DND-41 (cell line): ENCODE data around the gene KRTAP10-8.

Source experiments
- ATAC-seq: fragments of 200-7000 bp; cut with Tn5 transposase; 3 replicates; pipeline ENCODE4 v1.9.1; 2021; ENCODE audit warnings: low read depth; ENCODE audit not compliant: insufficient read depth
- DNase-seq: peaks from one replicate; pipeline ENCODE4 v3.0.0-alpha.2; 2020
- H2AFZ ChIP-seq: 2 replicates; pipeline ENCODE4 v1.6.0; 2012; ENCODE audit warnings: low read depth, low read length
- H3K27ac ChIP-seq: 2 replicates; pipeline ENCODE4 v1.5.1; 2012; ENCODE audit warnings: low read length, inconsistent platforms
- H3K27me3 ChIP-seq: fragments of 200-600 bp; sonication (generic); 2 replicates; pipeline ENCODE4 v1.6.0; 2012; ENCODE audit warnings: low read length, mild to moderate bottlenecking, inconsistent platforms; ENCODE audit not compliant: insufficient read depth, poor library complexity
- H3K36me3 ChIP-seq: 2 replicates; pipeline ENCODE4 v1.5.1; 2012; ENCODE audit warnings: low read length, inconsistent platforms; ENCODE audit not compliant: insufficient read depth
- H3K4me1 ChIP-seq: 2 replicates; pipeline ENCODE4 v1.5.1; 2012; ENCODE audit warnings: mild to moderate bottlenecking, low read length; ENCODE audit not compliant: insufficient read depth
- H3K4me2 ChIP-seq: 2 replicates; pipeline ENCODE4 v1.6.0; 2012; ENCODE audit warnings: mild to moderate bottlenecking, moderate library complexity, low read length, inconsistent platforms; ENCODE audit not compliant: insufficient read depth
- H3K4me3 ChIP-seq, 2 experiments: fragments of 200-600 bp in 1 of 2; shearing (Covaris generic) in 1 of 2; 2 replicates each; pipeline ENCODE4 v1.5.1; 2012 to 2016; ENCODE audit warnings: inconsistent platforms in 2 of 2, low read length in 2 of 2, mild to moderate bottlenecking in 2 of 2, low read depth in 1 of 2, moderate library complexity in 1 of 2
- H3K79me2 ChIP-seq: 2 replicates; pipeline ENCODE4 v1.6.0; 2012; ENCODE audit warnings: low read length, inconsistent platforms; ENCODE audit not compliant: insufficient read depth
- H3K9ac ChIP-seq: 2 replicates; pipeline ENCODE4 v1.6.0; 2012; ENCODE audit warnings: low read depth, mild to moderate bottlenecking, inconsistent platforms, low read length, moderate library complexity
- H3K9me3 ChIP-seq: 2 replicates; pipeline ENCODE4 v1.5.1; 2012; ENCODE audit warnings: low read length, moderate library complexity, mild to moderate bottlenecking, inconsistent platforms; ENCODE audit not compliant: insufficient read depth, severe bottlenecking
- H4K20me1 ChIP-seq: 2 replicates; pipeline ENCODE4 v1.6.0; 2012; ENCODE audit warnings: low read length; ENCODE audit not compliant: insufficient read depth
- CTCF ChIP-seq: IDR thresholded peaks from 2 replicates; pipeline ENCODE4 v1.5.1; 2012; ENCODE audit warnings: borderline replicate concordance, low read length, moderate library complexity, mild to moderate bottlenecking; ENCODE audit not compliant: poor library complexity, severe bottlenecking; ENCODE audit errors: extremely low read depth
- EZH2 ChIP-seq: IDR thresholded peaks from 3 replicates; pipeline ENCODE4 v1.6.1; 2012; ENCODE audit warnings: borderline replicate concordance, low read depth, mild to moderate bottlenecking, moderate library complexity, low read length, inconsistent platforms; ENCODE audit not compliant: severe bottlenecking

Gene KRTAP10-8

DNA sequence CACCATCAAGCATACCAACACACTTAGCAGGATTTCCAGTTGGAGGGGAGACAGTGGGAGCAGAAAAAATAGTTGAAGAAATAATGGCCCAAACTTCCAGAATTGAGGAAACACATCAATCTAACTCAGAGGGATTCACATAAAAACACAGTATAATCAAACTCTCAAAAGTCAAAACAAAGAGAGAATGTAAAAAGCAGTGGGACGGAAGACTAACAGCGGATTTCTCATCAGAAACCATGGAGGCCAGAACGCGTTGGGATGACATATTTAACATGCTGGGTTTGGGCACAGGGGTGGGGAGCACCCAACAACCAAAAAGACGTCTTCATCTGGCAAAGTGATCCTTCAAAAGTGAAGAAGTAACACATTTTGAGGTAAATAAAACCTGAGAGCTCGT is 8.0 kb downstream of the KRTAP10-8 start:
- H3K27ac ChIP-seq: no peak overlapping the region
- ATAC-seq: no peak
- no peaks in the 10 kb centered on the region for H3K79me2 ChIP-seq
- no peaks in the 10 kb centered on the region for H3K4me1 ChIP-seq
- no peak for DNase-seq
- no peak overlapping the region for H2AFZ ChIP-seq
- TF ChIP-seq EZH2 (no peak), CTCF (no peak)
- no peaks in the 10 kb centered on the region for H3K36me3 ChIP-seq
- no peak overlapping the region for H3K4me2 ChIP-seq
- no peaks in the 10 kb centered on the region for H4K20me1 ChIP-seq
- no peak overlapping the region for H3K4me3 ChIP-seq
- H3K9ac ChIP-seq: no peak overlapping the region
- peaks cover 16% of the 10 kb centered on the region for H3K9me3 ChIP-seq
- no peaks in the 10 kb centered on the region for H3K27me3 ChIP-seq

DNA sequence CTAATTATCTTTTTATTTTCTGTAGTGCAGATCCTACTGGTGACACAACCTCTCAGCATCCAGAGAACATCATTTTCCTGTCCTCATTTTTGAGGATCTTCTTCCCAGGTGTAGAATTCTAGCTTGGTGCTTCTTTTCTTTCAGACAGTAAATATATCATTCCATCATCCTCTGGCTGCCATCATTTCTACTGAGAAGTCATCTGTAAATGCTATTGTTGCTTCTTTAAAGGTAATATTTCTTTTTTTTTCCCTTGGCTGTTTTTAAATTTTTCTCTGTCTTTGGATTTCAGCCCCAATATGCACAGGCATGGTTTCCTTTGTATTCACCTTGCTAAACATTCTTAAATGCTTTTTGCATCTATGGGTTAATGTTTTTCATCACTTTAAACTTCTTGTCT is 11.7 kb downstream of the KRTAP10-8 start:
- H3K36me3 ChIP-seq: no peaks in the 10 kb centered on the region

GRCh38 chr21:44625756-44626155 is 13.9 kb downstream of the KRTAP10-8 start:
- H2AFZ ChIP-seq: no peak overlapping the region
- no peaks in the 10 kb centered on the region for H3K36me3 ChIP-seq
- ATAC-seq: no peak
- H3K4me2 ChIP-seq: no peak overlapping the region
- no peaks in the 10 kb centered on the region for H3K4me1 ChIP-seq
- no peak overlapping the region for H3K27ac ChIP-seq
- peaks cover 10% of the 10 kb centered on the region for H3K9me3 ChIP-seq
- no peak overlapping the region for H3K4me3 ChIP-seq
- H3K79me2 ChIP-seq: no peaks in the 10 kb centered on the region
- H4K20me1 ChIP-seq: no peaks in the 10 kb centered on the region
- no peak for DNase-seq
- no peak overlapping the region for H3K9ac ChIP-seq
- no peak for TF ChIP-seq CTCF
- no peak for TF ChIP-seq EZH2
- H3K27me3 ChIP-seq: no peaks in the 10 kb centered on the region

More for the DNA sequence above, 11.7 kb downstream of the KRTAP10-8 start:
- no peak for ATAC-seq
- no peak for TF ChIP-seq CTCF
- TF ChIP-seq EZH2: no peak
- no peaks in the 10 kb centered on the region for H3K27me3 ChIP-seq
- H3K79me2 ChIP-seq: no peaks in the 10 kb centered on the region
- H3K9ac ChIP-seq: no peak overlapping the region
- no peak overlapping the region for H3K4me3 ChIP-seq
- H3K27ac ChIP-seq: no peak overlapping the region
- no peaks in the 10 kb centered on the region for H4K20me1 ChIP-seq
- no peak for DNase-seq
- no peaks in the 10 kb centered on the region for H3K4me1 ChIP-seq
- H3K4me2 ChIP-seq: no peak overlapping the region
- H2AFZ ChIP-seq: no peak overlapping the region
- peaks cover 14% of the 10 kb centered on the region for H3K9me3 ChIP-seq

GRCh38 chr21:44626262-44626661 is 14.4 kb downstream of the KRTAP10-8 start:
- Histone ChIP-seq H3K9ac (no peak overlapping the region), H3K27ac (no peak overlapping the region), H3K36me3 (no peaks in the 10 kb centered on the region), H3K4me3 (no peak overlapping the region), H3K4me1 (no peaks in the 10 kb centered on the region), H3K79me2 (no peaks in the 10 kb centered on the region), H2AFZ (no peak overlapping the region), H3K9me3 (peaks cover 15% of the 10 kb centered on the region), H3K4me2 (no peak overlapping the region), H4K20me1 (no peaks in the 10 kb centered on the region), H3K27me3 (no peaks in the 10 kb centered on the region)
- peak; percentile 39; the same call in 1 of the 3 replicates for ATAC-seq
- peak; percentile 10 for DNase-seq
- no peak for TF ChIP-seq CTCF
- no peak for TF ChIP-seq EZH2
